H9 (cell line): ENCODE measurements around the gene ZNF335. TPM values are rescaled to one million over a fixed set of nuclear protein-coding genes. Genes with fewer than 3 reads are reported as not detected.

ENCODE experiments used
- DNase-seq: peaks from one replicate; pipeline ENCODE4 v3.0.0-alpha.2; 2017
- H2AFZ ChIP-seq: one replicate; pipeline ENCODE4 v1.6.1; 2013; ENCODE audit warnings: mild to moderate bottlenecking, low read length, control low read depth, moderate library complexity
- H2AK5ac ChIP-seq: 2 replicates; pipeline ENCODE4 v1.6.1; 2013; ENCODE audit warnings: low read length, control low read depth, mixed read lengths; ENCODE audit not compliant: insufficient read length
- H2BK120ac ChIP-seq: one replicate; pipeline ENCODE4 v1.6.1; 2013; ENCODE audit warnings: low read depth, mild to moderate bottlenecking, low read length, control low read depth, inconsistent platforms; ENCODE audit not compliant: poor library complexity, severe bottlenecking
- H2BK12ac ChIP-seq: 2 replicates; pipeline ENCODE4 v1.6.1; 2013; ENCODE audit warnings: low read length, control low read depth, mixed read lengths, low read depth; ENCODE audit not compliant: insufficient read length
- H2BK15ac ChIP-seq: 2 replicates; pipeline ENCODE4 v1.6.1; 2013; ENCODE audit warnings: low read depth, low read length, control low read depth
- H2BK20ac ChIP-seq: one replicate; pipeline ENCODE4 v1.6.1; 2013; ENCODE audit warnings: low read depth, mild to moderate bottlenecking, low read length, control low read depth, inconsistent platforms; ENCODE audit not compliant: poor library complexity, severe bottlenecking
- H2BK5ac ChIP-seq: 2 replicates; pipeline ENCODE4 v1.6.1; 2013; ENCODE audit warnings: low read length, control low read depth, mixed read lengths; ENCODE audit not compliant: insufficient read length
- H3K14ac ChIP-seq: 2 replicates; pipeline ENCODE4 v1.6.1; 2013; ENCODE audit warnings: low read length, control low read depth; ENCODE audit not compliant: insufficient read depth
- H3K18ac ChIP-seq: 2 replicates; pipeline ENCODE4 v1.6.1; 2013; ENCODE audit warnings: low read depth, mild to moderate bottlenecking, mixed read lengths, low read length, control low read depth; ENCODE audit not compliant: insufficient read length
- H3K23ac ChIP-seq: 2 replicates; pipeline ENCODE4 v1.6.1; 2013; ENCODE audit warnings: low read length, control low read depth, mixed read lengths, low read depth; ENCODE audit not compliant: insufficient read length
- H3K23me2 ChIP-seq: 2 replicates; pipeline ENCODE4 v1.6.1; 2013; ENCODE audit warnings: low read depth, mild to moderate bottlenecking, mixed read lengths, low read length, control low read depth; ENCODE audit not compliant: insufficient read length, poor library complexity, severe bottlenecking
- H3K27ac ChIP-seq: 2 replicates; pipeline ENCODE4 v1.5.1; 2013; ENCODE audit warnings: low read length, control low read depth, mixed read lengths, low read depth; ENCODE audit not compliant: insufficient read length
- H3K27me3 ChIP-seq: 2 replicates; pipeline ENCODE4 v1.6.1; 2013; ENCODE audit warnings: low read length, control low read depth, inconsistent platforms; ENCODE audit not compliant: insufficient read depth
- H3K4ac ChIP-seq: 2 replicates; pipeline ENCODE4 v1.6.1; 2013; ENCODE audit warnings: low read depth, mild to moderate bottlenecking, control low read depth, inconsistent platforms, low read length, moderate library complexity
- H3K4me1 ChIP-seq: 2 replicates; pipeline ENCODE4 v1.6.1; 2013; ENCODE audit warnings: low read length, control low read depth, inconsistent platforms; ENCODE audit not compliant: insufficient read depth
- H3K4me2 ChIP-seq: 2 replicates; pipeline ENCODE4 v1.6.1; 2013; ENCODE audit warnings: low read length, control low read depth, mixed read lengths; ENCODE audit not compliant: insufficient read length, insufficient read depth
- H3K56ac ChIP-seq: 2 replicates; pipeline ENCODE4 v1.6.1; 2013; ENCODE audit warnings: low read depth, mild to moderate bottlenecking, mixed read lengths, low read length, control low read depth; ENCODE audit not compliant: insufficient read length
- H3K79me1 ChIP-seq: 2 replicates; pipeline ENCODE4 v1.6.1; 2013; ENCODE audit warnings: low read depth, mild to moderate bottlenecking, moderate library complexity, low read length, control low read depth, inconsistent platforms; ENCODE audit not compliant: insufficient read depth, poor library complexity, severe bottlenecking
- H3K79me2 ChIP-seq: 2 replicates; pipeline ENCODE4 v1.6.1; 2013; ENCODE audit warnings: low read length, control low read depth, inconsistent platforms; ENCODE audit not compliant: insufficient read depth
- H3K9ac ChIP-seq: 2 replicates; pipeline ENCODE4 v1.6.1; 2013; ENCODE audit warnings: low read length, control low read depth, mixed read lengths; ENCODE audit not compliant: insufficient read length; ENCODE audit errors: extremely low read depth
- H3K9me3 ChIP-seq: one replicate; pipeline ENCODE4 v1.6.1; 2013; ENCODE audit warnings: low read depth, low read length, inconsistent platforms; ENCODE audit not compliant: control insufficient read depth
- H3T11ph ChIP-seq: one replicate; pipeline ENCODE4 v1.6.1; 2013; ENCODE audit warnings: mild to moderate bottlenecking, low read length, control low read depth, inconsistent platforms
- H4K20me1 ChIP-seq: one replicate; pipeline ENCODE4 v1.6.1; 2013; ENCODE audit not compliant: control insufficient read depth, insufficient read length, insufficient read depth
- H4K5ac ChIP-seq: 2 replicates; pipeline ENCODE4 v1.6.1; 2013; ENCODE audit warnings: low read depth, mild to moderate bottlenecking, mixed read lengths, low read length, control low read depth; ENCODE audit not compliant: insufficient read length
- H4K8ac ChIP-seq: replicated peaks from 2 replicates; pipeline ENCODE4 v1.6.1; 2013; ENCODE audit warnings: low read length, control low read depth, mixed read lengths, low read depth; ENCODE audit not compliant: insufficient read length
- H4K91ac ChIP-seq: 2 replicates; pipeline ENCODE4 v1.6.1; 2013; ENCODE audit warnings: low read depth, mild to moderate bottlenecking, moderate library complexity, mixed read lengths, low read length, control low read depth; ENCODE audit not compliant: insufficient read length
- H3K27ac Mint-ChIP-seq, 3 experiments: 2 replicates in 2 of 3; 3 replicates in 1 of 3; pipeline ENCODE4 v1.8.0; 2020 to 2021; ENCODE audit warnings: mixed read lengths in 3 of 3, mild to moderate bottlenecking in 1 of 3, moderate library complexity in 1 of 3
- H3K27me3 Mint-ChIP-seq: 2 replicates; pipeline ENCODE4 v1.8.0; 2021; ENCODE audit warnings: low read depth, mild to moderate bottlenecking, moderate library complexity, mixed read lengths
- H3K36me3 Mint-ChIP-seq, 3 experiments: 2 replicates in 2 of 3; 3 replicates in 1 of 3; pipeline ENCODE4 v1.8.0; 2020 to 2021; ENCODE audit warnings: low read depth in 3 of 3, mixed read lengths in 3 of 3; ENCODE audit not compliant: insufficient read depth in 1 of 3
- H3K4me1 Mint-ChIP-seq, 2 experiments: 2 replicates each; pipeline ENCODE4 v1.8.0; 2020; ENCODE audit warnings: mixed read lengths in 2 of 2
- H3K4me3 Mint-ChIP-seq, 2 experiments: 2 replicates in 1 of 2; 3 replicates in 1 of 2; pipeline ENCODE4 v1.8.0; 2020 to 2021; ENCODE audit warnings: mild to moderate bottlenecking in 2 of 2, mixed read lengths in 2 of 2, moderate library complexity in 1 of 2
- H3K9me3 Mint-ChIP-seq, 2 experiments: 2 replicates in 1 of 2; 3 replicates in 1 of 2; pipeline ENCODE4 v1.8.0; 2020; ENCODE audit warnings: mild to moderate bottlenecking in 2 of 2, mixed read lengths in 2 of 2, moderate library complexity in 1 of 2
- WGBS: extraction: QIAGEN DNeasy Blood & Tissue Kit; methylation state at CpG from one replicate; pipeline ENCODE4 v1.1.7; 2013; ENCODE audit warnings: missing lambda C conversion rate, low lambda C conversion rate, mixed read lengths; ENCODE audit not compliant: insufficient read length; ENCODE audit errors: extremely low coverage; 5-methylcytosine and 5-hydroxymethylcytosine counted together
- total RNA-seq: library from RNA; stranded (reverse); gene quantifications from 2 replicates; pipeline ENCODE4 v1.2.1, GENCODE V29; 2021
- TF ChIP-seq, protein P1 (sequence below): fragments of 200-600 bp; sonication (generic); conservative IDR thresholded peaks from 3 replicates; pipeline ENCODE4 v1.8.0; 2021; ENCODE audit warnings: antibody characterized with exemption, mild to moderate bottlenecking

Gene ZNF335
- total RNA-seq, 1 experiment from 2014 or later: 21.1 TPM

DNA sequence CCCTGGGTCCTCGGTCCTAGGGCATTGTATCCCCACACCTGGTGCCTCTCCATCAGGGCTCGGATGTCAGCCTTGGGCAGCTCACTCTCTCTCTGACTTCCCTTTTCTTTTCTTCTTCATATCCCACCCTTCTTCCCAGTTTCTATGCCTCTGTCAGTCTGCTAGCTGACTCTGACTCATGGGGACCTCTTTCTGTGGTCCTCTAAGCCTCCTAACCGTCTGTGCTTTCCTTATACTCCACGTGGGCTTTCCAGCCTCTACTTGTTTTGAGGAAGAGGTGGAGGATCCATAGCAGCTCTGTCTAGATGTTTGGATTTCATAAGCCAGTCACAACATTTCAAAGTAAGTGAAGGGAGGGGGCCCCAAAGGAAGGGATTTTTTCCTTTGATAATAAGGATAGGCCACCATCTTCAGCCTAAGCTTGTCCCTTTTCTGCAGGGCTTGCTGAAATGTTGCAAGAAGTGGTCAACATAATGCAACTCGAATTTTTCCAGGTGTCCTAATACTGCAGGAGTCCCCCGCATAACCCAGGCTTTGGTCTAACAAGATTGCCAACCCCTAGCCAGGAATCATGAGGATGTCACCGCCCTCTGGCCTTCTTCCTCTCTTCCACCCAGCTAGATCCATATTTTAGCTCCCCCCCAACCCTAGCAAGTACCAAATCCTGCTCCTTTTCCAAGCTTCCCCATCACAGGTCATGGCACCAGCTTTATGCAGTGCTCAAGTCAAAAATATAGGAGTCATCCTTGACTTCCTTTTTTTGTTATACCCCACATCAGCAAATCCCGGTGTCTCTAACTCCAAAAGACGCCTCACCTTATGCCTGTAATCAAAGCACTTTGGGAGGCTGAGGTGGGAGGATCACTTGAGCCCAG is 51.3 kb downstream of the ZNF335 start:
- no peaks in the 10 kb centered on the region for H3K79me2 ChIP-seq
- TF ChIP-seq, protein P1, sequence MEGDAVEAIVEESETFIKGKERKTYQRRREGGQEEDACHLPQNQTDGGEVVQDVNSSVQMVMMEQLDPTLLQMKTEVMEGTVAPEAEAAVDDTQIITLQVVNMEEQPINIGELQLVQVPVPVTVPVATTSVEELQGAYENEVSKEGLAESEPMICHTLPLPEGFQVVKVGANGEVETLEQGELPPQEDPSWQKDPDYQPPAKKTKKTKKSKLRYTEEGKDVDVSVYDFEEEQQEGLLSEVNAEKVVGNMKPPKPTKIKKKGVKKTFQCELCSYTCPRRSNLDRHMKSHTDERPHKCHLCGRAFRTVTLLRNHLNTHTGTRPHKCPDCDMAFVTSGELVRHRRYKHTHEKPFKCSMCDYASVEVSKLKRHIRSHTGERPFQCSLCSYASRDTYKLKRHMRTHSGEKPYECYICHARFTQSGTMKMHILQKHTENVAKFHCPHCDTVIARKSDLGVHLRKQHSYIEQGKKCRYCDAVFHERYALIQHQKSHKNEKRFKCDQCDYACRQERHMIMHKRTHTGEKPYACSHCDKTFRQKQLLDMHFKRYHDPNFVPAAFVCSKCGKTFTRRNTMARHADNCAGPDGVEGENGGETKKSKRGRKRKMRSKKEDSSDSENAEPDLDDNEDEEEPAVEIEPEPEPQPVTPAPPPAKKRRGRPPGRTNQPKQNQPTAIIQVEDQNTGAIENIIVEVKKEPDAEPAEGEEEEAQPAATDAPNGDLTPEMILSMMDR: no peak
- Mint-ChIP-seq H3K36me3 (no peaks in the 10 kb centered on the region), H3K27ac (peak overlapping the region in 1 of 3 experiments; percentile 47; a peak in 2 of 7 replicates), H3K4me1 (peaks cover 10 to 20% of the 10 kb centered on the region in 2 experiments; a peak in 3 of 4 replicates), H3K27me3 (peaks cover 6% of the 10 kb centered on the region), H3K4me3 (no peak overlapping the region), H3K9me3 (no peaks in the 10 kb centered on the region)
- no peak overlapping the region for H3K9ac ChIP-seq
- no peak overlapping the region for H2BK20ac ChIP-seq
- no peaks in the 10 kb centered on the region for H3K79me1 ChIP-seq
- no peak overlapping the region for H2AFZ ChIP-seq
- no peak overlapping the region for H3K4me2 ChIP-seq
- H4K8ac ChIP-seq: no peak overlapping the region
- H4K5ac ChIP-seq: no peak overlapping the region
- no peak overlapping the region for H2BK5ac ChIP-seq
- H4K91ac ChIP-seq: no peak overlapping the region
- no CpG with 5 or more reads among the region's 9 CpGs for WGBS
- no peaks in the 10 kb centered on the region for H3K23me2 ChIP-seq
- H3K4ac ChIP-seq: no peak overlapping the region
- no peaks in the 10 kb centered on the region for H3K27me3 ChIP-seq
- H3K56ac ChIP-seq: no peak overlapping the region
- no peak overlapping the region for H3K23ac ChIP-seq
- no peaks in the 10 kb centered on the region for H4K20me1 ChIP-seq
- no peak overlapping the region for H2AK5ac ChIP-seq
- DNase-seq: no peak
- H2BK12ac ChIP-seq: no peak overlapping the region
- H2BK120ac ChIP-seq: no peak overlapping the region
- no peak overlapping the region for H3K14ac ChIP-seq
- no peak overlapping the region for H2BK15ac ChIP-seq
- H3T11ph ChIP-seq: no peak overlapping the region
- no peaks in the 10 kb centered on the region for H3K4me1 ChIP-seq
- H3K9me3 ChIP-seq: no peaks in the 10 kb centered on the region
- H3K27ac ChIP-seq: no peak overlapping the region
- no peak overlapping the region for H3K18ac ChIP-seq
